NB4 (cell line): Measurements from ENCODE around the gene GIMAP2.

Source experiments
- MYC ChIP-seq: IDR thresholded peaks from 2 replicates; pipeline ENCODE4 v1.6.1; 2011; ENCODE audit warnings: low read depth, low read length
- POLR2A ChIP-seq: IDR thresholded peaks from 2 replicates; pipeline ENCODE4 v1.6.1; 2011; ENCODE audit warnings: mild to moderate bottlenecking; ENCODE audit not compliant: insufficient read length; ENCODE audit errors: extremely low read depth
- TF ChIP-seq, protein P1 (sequence below): IDR thresholded peaks from one replicate; pipeline ENCODE4 v1.5.1; 2012; ENCODE audit warnings: low read depth, low read length
- TF ChIP-seq, protein P2 (sequence below): IDR thresholded peaks from 2 replicates; pipeline ENCODE4 v1.6.1; 2011; ENCODE audit warnings: low read depth, low read length

DNA sequence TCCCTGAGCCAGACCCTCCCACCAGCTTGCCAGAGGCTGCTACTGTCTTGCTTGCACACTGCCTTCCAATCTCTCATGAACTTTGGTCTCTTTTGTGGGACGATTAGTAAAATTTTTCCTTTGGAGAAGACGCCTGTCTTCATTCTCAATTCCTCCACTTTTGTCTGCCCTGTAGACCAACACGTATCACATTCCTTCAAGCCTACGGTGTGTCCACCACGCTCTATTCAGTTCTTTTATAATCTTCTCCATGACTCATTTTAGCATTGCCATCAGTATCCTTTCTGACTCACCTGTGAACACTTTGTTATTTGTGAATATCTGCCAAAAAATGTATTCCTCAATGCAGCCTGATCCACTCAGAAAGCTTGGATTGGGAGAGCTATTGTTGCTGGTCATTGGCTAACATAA, 53.1 kb downstream of the GIMAP2 start:
- TF ChIP-seq, protein P1, sequence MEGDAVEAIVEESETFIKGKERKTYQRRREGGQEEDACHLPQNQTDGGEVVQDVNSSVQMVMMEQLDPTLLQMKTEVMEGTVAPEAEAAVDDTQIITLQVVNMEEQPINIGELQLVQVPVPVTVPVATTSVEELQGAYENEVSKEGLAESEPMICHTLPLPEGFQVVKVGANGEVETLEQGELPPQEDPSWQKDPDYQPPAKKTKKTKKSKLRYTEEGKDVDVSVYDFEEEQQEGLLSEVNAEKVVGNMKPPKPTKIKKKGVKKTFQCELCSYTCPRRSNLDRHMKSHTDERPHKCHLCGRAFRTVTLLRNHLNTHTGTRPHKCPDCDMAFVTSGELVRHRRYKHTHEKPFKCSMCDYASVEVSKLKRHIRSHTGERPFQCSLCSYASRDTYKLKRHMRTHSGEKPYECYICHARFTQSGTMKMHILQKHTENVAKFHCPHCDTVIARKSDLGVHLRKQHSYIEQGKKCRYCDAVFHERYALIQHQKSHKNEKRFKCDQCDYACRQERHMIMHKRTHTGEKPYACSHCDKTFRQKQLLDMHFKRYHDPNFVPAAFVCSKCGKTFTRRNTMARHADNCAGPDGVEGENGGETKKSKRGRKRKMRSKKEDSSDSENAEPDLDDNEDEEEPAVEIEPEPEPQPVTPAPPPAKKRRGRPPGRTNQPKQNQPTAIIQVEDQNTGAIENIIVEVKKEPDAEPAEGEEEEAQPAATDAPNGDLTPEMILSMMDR = no peak
- TF ChIP-seq POLR2A (no peak), MYC (no peak)
- TF ChIP-seq, protein P2, sequence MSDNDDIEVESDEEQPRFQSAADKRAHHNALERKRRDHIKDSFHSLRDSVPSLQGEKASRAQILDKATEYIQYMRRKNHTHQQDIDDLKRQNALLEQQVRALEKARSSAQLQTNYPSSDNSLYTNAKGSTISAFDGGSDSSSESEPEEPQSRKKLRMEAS = no peak
